NCI-H1092 treated with DMSO at 0.1 percent for 48 hours (cell line): Measurements from ENCODE around the gene EZR.
"Not testable (repeated sequence)": the region's sequence is repeated elsewhere in the genome, so short reads cannot be mapped to it uniquely, and the experiment has no call there.

Experiments used
- DNase-seq: peaks from one replicate; lab custom pipeline; 2025; lab: John Stamatoyannopoulos, UW

EZR gene

DNA sequence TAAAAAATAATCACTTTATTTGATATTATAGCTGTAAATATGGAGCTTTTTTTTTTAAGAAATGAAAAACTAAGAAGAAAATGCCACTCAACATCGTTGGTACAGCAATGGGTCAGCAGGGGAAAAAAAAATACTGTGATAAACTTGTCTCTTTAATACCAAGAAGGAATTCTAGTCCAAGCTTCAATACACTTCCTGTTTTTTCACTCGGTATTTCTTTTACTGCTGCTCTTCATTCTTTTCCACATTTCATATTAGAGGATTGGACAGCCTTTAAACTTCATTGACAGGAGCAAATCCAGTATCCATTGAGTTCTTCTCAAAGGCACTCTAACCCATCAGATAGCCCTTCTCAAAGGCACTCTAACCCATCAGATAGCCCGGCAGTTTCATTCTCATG lies 22.2 kb upstream of the EZR start:
- no peak for DNase-seq

DNA sequence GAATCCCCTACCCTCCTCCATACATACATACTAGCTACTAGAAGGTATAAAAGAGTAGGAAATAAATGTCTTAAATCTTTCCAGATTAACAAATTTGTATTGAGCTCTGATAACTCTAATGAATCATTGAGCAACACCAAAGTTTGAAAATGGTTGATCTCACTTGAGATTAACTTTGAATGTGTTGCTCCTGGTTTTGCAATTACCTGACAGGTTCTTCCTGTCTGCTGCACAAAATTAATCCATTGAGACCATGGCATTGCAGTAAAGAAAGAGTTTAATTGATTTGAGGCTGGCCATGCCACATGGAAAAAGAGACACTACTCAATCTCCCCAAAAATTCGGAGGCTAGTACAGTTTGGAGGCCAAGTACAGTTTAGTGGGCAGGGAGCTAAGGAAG lies 21.3 kb upstream of the EZR start:
- DNase-seq = no peak

- DNase-seq = no peak
Measured at GRCh38 chr6:158839796-158840195, 20.6 kb upstream of the EZR start.

- DNase-seq = not testable (repeated sequence)
Measured at GRCh38 chr6:158838790-158839189, 19.6 kb upstream of the EZR start.

DNA sequence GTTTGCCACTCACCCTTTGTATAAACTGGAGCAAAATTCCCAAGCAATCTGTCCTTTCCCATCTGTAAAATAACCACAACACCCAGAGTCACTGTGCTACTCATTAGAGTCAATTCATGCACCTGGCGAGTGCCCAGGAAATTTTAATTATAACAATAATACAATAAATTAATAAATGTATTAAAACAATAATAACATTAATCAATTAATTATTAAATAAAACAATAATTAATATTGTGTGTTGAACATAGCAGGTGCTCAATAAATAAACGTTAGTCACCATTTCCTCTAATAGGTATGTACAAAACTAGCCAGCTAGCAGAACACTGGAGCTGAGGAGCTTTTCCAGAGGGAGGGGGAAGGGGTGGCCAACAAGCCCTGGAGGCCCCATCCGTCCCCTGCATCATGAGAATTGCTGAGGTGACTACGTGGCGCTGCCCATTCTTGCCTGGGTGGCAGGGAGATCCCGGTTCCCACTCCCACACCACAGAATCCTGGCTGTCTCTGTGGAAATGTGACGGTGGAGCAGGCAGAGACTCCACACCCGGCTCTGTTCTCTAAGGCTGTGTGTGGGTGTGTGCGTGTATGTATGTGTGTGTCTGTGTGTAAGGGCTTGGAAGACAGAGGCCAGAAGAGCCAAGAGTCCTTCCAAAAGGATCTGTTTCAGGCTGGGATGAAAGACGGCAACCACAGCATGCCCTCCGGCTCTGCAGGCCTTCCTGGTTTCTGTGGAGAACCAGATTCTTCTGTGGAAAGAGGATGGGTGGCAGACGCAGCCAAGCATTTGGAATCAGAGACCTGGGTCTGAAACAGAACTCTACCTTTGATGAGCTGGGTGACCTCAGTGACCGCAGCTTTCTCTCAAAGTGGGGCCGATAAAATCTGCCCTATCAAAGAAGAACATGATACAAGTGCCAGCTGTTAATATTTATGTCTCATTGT lies 18.8 kb upstream of the EZR start:
- DNase-seq = no peak

DNA sequence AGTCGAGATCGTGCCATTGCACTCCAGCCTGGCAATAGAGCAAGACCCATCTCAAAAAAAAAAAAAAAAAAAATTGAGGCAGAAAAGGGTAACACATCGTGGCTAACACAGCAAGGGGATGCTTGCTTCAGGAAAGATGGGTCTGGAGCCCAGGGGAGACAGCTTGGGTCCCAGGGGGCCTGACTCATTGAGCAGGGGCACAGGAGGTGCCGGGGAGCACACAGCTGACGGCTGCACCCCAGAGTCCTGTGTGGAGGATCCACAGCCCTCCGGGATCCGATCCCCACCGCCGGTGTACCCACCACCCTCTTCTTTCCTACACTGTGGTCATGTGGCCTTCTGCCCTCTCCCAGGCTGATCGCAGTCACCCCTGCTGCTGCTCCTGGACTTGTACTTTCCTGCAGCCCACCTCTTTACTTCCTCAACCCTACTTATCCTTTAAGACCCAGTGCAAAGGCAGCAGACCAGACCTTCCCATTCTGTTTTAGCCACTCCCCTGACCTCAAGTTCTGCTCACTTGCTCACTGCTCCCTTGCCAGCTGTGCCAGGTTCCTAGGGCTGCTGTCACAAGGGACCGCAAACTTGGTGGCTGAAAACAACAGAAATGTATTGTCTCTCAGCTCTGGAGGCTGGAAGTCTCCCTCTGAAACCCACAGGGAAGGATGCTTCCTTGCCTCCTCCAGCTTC lies 17.6 kb upstream of the EZR start:
- no peak for DNase-seq

GRCh38 chr6:158835616-158836221 lies 16.6 kb upstream of the EZR start:
- DNase-seq = no peak

DNA sequence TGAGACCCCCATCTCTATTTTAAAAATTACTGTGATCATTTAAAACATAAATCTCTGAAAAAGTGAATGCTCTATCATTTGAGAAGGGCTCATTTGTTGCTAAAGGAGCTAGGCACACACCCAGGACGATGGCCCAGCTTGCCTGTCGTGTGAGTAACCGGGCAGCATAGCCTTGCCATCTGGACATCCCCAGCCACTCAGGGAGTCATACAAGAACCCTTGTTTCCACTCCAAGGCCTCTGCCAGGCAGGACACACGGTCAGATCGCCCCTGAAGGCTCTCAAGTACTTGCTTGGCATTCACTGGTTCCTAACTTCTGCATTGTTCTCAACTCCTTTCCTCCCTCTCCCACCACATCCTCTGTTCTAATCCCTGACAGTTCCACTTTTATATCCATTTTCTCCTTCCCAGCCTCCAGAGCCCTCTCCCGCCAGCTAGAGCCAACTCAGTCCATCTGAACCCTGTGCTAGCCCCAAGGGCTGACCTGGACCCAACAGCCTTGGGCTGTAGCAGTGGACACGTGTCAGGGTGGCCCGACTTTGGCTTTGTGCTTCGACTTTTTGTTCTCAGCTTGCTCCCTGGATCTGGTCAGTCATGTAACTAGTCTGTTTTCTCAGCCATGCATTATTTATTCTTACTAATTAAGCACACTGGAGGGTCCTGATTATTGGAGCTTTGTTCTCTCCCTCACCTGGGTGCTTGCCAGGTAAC lies 15.7 kb upstream of the EZR start:
- no peak for DNase-seq

DNA sequence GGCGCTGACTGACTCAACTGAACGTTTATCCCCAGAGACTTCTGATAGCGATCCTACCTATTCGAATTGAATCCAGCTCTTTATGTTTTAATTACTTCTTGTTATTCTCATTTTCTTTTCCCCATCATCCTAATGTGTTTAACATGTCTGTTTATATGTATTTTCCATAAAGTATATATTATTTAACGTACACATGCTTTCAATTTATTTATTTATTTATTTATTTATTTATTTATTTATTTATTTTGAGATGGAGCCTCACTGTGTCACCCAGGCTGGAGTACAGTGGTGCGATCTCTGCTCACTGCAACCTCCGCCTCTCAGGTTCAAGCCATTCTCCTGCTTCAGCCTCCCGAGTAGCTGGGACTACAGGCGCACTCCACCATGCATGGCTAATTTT lies 13.6 kb upstream of the EZR start:
- DNase-seq = not testable (repeated sequence)

DNA sequence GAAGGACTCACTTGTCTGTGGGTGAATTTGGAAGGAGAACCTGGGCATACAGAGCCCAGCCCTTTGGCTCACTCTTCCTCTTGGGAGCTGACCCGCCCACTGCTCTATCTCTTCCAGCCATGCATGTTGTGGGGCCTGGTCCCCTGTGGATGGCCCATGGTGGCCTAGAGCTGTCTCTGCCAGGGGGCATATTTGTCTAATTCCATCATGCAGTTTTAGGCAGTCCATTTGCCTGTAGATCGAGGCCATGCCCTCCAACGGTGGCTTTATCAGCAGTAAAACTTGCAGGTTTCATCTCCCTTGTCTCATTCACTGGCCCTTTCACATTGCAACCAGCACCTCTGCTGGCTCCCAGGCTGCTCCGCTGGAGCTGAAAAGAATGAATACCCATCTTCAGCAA lies 12.9 kb upstream of the EZR start:
- no peak for DNase-seq

DNA sequence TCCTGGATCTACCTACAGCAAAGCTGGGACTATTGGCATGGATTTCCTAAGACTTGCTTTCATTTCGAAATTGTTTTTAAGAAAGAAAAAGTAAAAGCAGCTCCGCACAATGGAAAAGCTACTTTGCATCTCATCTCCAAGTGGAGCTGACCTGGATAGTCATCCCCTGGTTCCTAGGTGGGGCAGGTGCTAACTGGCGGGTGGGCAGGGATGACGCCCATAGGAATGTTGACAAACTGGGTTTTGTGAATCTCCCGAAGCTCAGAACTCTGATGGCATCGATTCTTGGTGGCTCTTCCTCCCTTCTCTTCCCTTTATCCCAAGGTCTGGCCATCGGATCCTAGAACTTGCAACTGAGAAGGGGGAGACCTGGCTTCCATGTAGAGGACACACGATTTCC lies 12.4 kb upstream of the EZR start:
- no peak for DNase-seq

- no peak for DNase-seq
Measured at GRCh38 chr6:158830736-158831135, 11.6 kb upstream of the EZR start.

DNA sequence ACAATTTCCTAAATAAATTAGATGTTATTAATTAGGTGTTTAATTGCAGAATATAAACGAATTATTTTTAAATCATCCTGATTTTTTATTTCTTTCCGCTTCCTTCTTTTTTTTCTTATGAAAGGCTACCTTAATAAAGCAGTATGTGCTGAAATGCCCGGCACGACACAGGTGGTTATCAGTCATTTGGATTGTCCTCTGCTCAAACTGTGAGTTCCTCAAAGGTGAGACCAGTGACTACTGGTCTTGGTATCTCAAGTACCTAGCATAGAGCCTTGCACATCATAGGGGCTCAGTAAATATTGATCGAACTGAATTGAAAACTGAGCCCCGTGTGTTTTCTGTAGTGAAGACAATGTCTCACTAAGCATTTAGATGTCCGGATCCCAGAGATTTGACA lies 9.6 kb upstream of the EZR start:
- no peak for DNase-seq

DNA sequence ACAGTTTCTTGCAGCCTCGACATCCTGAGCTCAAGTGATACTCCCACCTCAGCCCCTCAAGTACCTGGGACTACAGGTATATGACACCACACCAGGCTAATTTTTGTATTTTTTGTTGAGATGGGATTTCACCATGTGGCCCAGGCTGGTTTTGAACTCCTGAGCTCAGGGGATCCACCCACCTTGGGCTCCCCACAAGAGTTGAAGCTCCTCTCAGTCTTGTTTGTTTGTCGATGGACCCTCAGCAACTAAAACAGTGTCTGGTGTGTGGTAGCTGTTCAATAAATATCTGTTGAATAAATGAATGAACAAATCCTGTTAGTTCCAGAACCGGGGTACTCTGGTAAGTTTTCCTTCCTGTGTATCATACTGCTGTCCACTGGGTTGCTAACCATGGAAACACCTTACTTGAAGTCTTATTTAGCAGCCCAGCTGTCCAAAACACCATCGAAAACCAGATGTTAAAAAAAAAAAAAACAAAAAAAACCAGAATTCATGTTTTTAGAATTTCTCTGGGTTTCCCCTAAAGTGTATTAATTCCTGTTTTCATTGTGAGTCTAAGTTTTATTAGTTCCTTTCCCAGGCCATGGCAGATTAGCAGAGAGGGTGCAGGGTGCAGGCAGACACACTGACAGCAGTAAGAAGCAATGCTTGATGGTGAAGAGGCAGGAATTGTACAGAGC lies 7.8 kb upstream of the EZR start:
- no peak for DNase-seq

DNA sequence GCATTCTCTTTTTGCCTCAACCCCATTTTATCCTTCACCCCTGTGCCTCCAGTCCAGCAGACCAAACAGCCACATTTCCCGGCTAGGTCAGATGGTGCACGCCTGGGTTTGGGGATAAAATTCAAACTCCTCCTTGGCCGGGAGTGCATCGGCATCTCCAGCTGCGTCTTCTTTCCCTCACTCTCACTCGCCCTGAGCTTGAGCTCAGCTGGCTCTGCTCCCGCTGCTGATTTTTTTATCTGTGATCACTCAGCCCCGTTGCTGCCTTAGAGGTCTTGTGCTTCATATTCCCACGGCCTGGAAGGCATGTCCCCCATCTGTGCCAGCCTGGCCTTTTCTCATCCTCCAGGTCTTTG lies 6.8 kb upstream of the EZR start:
- DNase-seq = no peak

DNA sequence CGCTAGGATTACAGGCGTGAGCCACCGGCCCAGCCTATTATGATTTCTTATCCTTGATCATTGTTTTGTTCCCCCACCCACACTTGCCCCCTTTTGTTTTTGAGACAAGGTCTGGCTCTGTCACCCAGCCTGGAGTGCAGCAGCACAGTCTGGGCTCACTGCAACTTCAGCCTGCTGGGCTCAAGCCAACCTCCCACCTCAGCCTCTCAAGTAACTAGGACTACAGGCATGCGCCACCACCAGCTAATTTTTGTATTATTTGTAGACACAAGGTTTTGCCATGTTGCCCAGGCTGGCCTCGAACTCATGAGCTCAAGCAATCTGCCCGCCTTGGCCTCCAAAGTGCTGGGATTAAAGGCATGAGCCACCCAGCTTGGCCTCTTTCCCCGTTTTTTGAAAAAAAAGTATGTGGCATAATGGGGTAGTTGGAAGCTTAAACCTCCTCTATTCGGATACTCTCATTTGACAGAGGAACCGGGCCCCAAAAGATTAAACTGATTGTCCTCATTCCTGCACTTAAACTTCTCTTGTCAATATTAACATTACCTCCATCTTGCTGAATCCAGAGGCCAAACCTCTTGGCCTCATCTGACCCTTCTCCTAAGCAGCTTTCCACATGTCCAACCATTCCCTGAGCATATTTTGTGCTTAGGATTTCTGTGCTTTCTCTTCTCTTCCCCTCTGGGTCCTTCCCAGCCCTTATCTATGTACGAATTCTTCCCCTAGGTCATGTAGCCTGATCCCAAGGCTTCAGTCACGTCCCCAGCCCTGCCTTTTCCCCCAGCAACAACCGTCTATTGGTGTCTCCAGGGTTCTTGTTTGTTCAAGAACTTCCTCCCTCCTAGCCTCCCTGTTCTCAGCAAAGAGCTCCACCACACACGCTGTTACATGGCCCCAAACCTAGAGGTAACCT lies 6.1 kb upstream of the EZR start:
- DNase-seq = no peak

DNA sequence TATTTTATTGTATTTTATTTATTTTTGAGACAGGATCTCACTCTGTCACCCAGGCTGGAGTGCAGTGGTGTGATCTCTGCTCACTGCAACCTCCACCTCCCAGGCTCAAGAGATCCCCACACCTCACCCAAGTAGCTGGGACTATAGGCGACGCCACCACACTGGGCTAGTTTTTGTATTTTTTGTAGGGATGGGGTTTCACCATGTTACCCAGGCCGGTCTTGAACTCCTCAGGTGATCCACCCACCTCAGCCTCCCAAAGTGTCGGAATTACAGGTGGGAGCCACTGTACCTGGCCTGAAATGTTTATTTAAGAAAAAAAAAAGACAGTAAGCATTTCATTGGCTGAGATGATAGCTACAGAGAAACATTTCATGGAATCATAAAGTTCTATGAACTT lies 4.4 kb upstream of the EZR start:
- DNase-seq = not testable (repeated sequence)

DNA sequence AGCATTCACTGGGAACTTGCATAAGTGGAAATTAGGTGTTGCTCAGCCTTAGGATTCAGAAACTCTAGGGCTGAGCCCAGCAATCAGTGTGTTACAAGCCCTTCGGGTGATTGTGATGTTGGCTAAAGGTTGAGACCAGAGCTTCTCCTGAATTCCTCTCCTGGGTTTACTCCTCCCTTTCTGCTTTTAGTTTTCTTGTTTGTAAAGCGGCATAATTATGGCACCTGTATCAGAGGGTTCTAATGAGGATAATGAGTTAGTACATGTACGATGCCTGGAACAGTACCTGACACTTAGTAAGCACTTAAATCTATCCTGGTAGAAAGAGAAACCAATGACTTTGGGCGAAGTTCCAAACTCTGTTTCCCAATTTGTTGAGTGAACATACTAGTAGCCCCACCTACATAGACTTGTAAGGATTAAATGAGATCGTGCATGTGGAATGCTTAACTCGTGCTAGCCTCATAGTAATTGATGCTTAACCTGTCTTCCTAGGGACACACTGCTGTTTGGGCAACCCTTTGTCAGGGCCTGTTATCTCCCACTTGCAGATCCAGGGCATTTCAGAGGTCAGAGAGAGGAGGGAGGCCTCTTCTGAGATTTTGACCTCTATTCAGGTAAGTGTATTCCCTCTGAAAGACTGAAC lies 932 bp upstream of the EZR start:
- DNase-seq = no peak

- peak; percentile 37 for DNase-seq
Measured at GRCh38 chr6:158818581-158819212, 471 bp downstream of the EZR start.
